HEK293 (cell line): Measurements from ENCODE around the gene SLMAP.

Source experiments
- CTCF ChIA-PET: fragments of 350-600 bp; formaldehyde crosslinking; extraction: SDS; loops from one replicate; lab custom pipeline; 2021; ENCODE audit warnings: antibody characterized with exemption; lab: Yijun Ruan, JAX
- POLR2A ChIA-PET: fragments of 300-600 bp; formaldehyde crosslinking; extraction: SDS; loops from one replicate; lab custom pipeline; 2020; ENCODE audit warnings: antibody characterized with exemption, inconsistent platforms; lab: Yijun Ruan, JAX
- H3K27ac ChIP-seq: fragments of 200-500 bp; sonication (Bioruptor generic); 2 replicates; pipeline ENCODE4 v1.5.1; 2014; ENCODE audit warnings: low read depth, low read length, control low read depth, inconsistent platforms; ENCODE audit errors: extremely low read depth
- H3K36me3 ChIP-seq, 2 experiments: fragments of 200-500 bp in 1 of 2; sonication (Bioruptor generic) in 1 of 2; 1 replicate in 1 of 2; 2 replicates in 1 of 2; pipeline ENCODE4 v1.5.1; 2014 to 2017; ENCODE audit warnings: inconsistent platforms in 2 of 2, low read length in 2 of 2; ENCODE audit not compliant: control insufficient read depth in 2 of 2, insufficient read depth in 1 of 2
- H3K4me1 ChIP-seq: fragments of 200-500 bp; sonication (Bioruptor generic); 2 replicates; pipeline ENCODE4 v1.5.1; 2014; ENCODE audit warnings: mild to moderate bottlenecking, low read length, inconsistent platforms; ENCODE audit not compliant: control insufficient read depth, insufficient read depth
- H3K4me3 ChIP-seq: 2 replicates; pipeline ENCODE4 v1.5.1; 2011; ENCODE audit warnings: low read depth, mild to moderate bottlenecking, control low read depth, low read length, moderate library complexity
- H3K9me3 ChIP-seq: fragments of 200-500 bp; sonication (Bioruptor generic); 2 replicates; pipeline ENCODE4 v1.5.1; 2014; ENCODE audit warnings: low read depth, low read length, inconsistent platforms; ENCODE audit not compliant: control insufficient read depth, insufficient read depth
- GLIS1 ChIP-seq: fragments of 450-650 bp; formaldehyde crosslinking; IDR thresholded peaks from 2 replicates; pipeline ENCODE4 v1.5.1; 2016; ENCODE audit warnings: missing biosample characterization, missing genetic modification characterization
- GLIS2 ChIP-seq: fragments of 450-650 bp; formaldehyde crosslinking; IDR thresholded peaks from 2 replicates; pipeline ENCODE4 v1.5.1; 2016; ENCODE audit warnings: missing biosample characterization, missing genetic modification characterization
- YY1 ChIP-seq: fragments of 450-650 bp; formaldehyde crosslinking; IDR thresholded peaks from 2 replicates; pipeline ENCODE4 v1.5.1; 2018; ENCODE audit warnings: missing biosample characterization, missing genetic modification characterization
- ZBTB7A ChIP-seq: fragments of 450-650 bp; formaldehyde crosslinking; IDR thresholded peaks from 2 replicates; pipeline ENCODE4 v1.5.1; 2016; ENCODE audit warnings: low read depth, missing biosample characterization, missing genetic modification characterization
- ZNF114 ChIP-seq: fragments of 450-650 bp; formaldehyde crosslinking; IDR thresholded peaks from 2 replicates; pipeline ENCODE4 v1.5.0; 2017; ENCODE audit warnings: missing biosample characterization, missing genetic modification characterization
- ZNF132 ChIP-seq: fragments of 450-650 bp; formaldehyde crosslinking; IDR thresholded peaks from 2 replicates; pipeline ENCODE4 v1.5.1; 2017; ENCODE audit warnings: missing biosample characterization, missing genetic modification characterization, borderline replicate concordance
- ZNF138 ChIP-seq: fragments of 450-650 bp; formaldehyde crosslinking; IDR thresholded peaks from 2 replicates; pipeline ENCODE4 v1.5.1; 2016; ENCODE audit warnings: missing biosample characterization, missing genetic modification characterization, borderline replicate concordance
- ZNF354C ChIP-seq: fragments of 450-650 bp; formaldehyde crosslinking; IDR thresholded peaks from 2 replicates; pipeline ENCODE4 v1.5.1; 2016; ENCODE audit warnings: missing biosample characterization, missing genetic modification characterization, low read depth, borderline replicate concordance
- ZNF366 ChIP-seq: fragments of 450-650 bp; formaldehyde crosslinking; conservative IDR thresholded peaks from 2 replicates; pipeline ENCODE4 v1.5.1; 2016; ENCODE audit warnings: missing biosample characterization, missing genetic modification characterization
- ZNF391 ChIP-seq: fragments of 450-650 bp; formaldehyde crosslinking; IDR thresholded peaks from 2 replicates; pipeline ENCODE4 v1.5.1; 2016; ENCODE audit warnings: low read depth, missing biosample characterization, missing genetic modification characterization, borderline replicate concordance
- ZNF654 ChIP-seq: fragments of 450-650 bp; formaldehyde crosslinking; IDR thresholded peaks from 2 replicates; pipeline ENCODE4 v1.5.1; 2016; ENCODE audit warnings: low read depth, missing biosample characterization, missing genetic modification characterization
- ZNF707 ChIP-seq: fragments of 450-650 bp; formaldehyde crosslinking; IDR thresholded peaks from 2 replicates; pipeline ENCODE4 v1.5.1; 2016; ENCODE audit warnings: missing biosample characterization, missing genetic modification characterization
- ZNF777 ChIP-seq: fragments of 450-650 bp; formaldehyde crosslinking; IDR thresholded peaks from 2 replicates; pipeline ENCODE4 v1.5.1; 2017; ENCODE audit warnings: missing biosample characterization, missing genetic modification characterization, borderline replicate concordance
- ZSCAN30 ChIP-seq: fragments of 450-650 bp; IDR thresholded peaks from 2 replicates; pipeline ENCODE4 v1.5.1; 2018; ENCODE audit warnings: missing biosample characterization, mild to moderate bottlenecking, missing genetic modification characterization, moderate library complexity
- TF ChIP-seq, protein P1 (sequence below): fragments of 450-650 bp; IDR thresholded peaks from 2 replicates; pipeline ENCODE4 v1.5.1; 2018; ENCODE audit warnings: missing biosample characterization, missing genetic modification characterization
- TF ChIP-seq, protein P2 (sequence below): fragments of 450-650 bp; formaldehyde crosslinking; IDR thresholded peaks from 2 replicates; pipeline ENCODE4 v1.5.1; 2016; ENCODE audit warnings: missing biosample characterization, missing genetic modification characterization

The SLMAP gene

DNA sequence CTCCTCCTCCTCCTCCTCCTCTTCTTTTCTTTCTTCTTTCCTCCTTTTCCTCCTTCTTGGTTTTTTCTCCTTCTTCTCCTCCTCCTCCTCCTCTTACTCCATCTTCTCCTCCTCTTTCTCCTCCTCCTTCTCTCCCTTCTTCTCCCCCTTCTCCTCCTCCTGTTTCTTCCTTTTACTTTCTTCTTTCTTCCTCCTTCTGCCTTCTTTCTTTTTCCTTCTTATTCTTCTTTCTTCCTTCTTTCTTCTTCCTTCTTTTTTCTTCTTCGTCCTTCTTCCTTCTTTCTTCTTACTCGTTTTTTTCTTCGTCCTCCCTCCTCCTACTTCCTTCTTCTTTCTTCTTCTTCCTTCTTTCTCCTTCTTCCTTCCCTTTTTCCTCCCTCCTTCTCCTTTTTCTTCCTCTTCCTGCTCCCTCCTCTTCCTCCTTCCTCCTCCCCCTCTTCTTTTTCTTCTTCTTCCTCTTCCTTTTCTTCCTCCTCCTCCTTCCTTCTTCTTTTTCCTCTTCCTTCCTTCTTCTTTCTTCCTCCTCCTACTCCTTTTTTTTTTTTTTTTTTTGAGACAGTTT is 92.1 kb downstream of the SLMAP start:
- H3K9me3 ChIP-seq, result no peaks in the 10 kb centered on the region
- no peak overlapping the region for H3K27ac ChIP-seq
- no peak for TF ChIP-seq YY1 (tag by site-specific recombination)
- TF ChIP-seq ZNF707 (tag by site-specific recombination), result no peak
- no peak for TF ChIP-seq ZNF354C (tag by site-specific recombination)
- TF ChIP-seq ZNF777 (tag by site-specific recombination), result no peak
- TF ChIP-seq ZNF366 (tag by site-specific recombination), result peak; percentile 92
- TF ChIP-seq, protein P1, sequence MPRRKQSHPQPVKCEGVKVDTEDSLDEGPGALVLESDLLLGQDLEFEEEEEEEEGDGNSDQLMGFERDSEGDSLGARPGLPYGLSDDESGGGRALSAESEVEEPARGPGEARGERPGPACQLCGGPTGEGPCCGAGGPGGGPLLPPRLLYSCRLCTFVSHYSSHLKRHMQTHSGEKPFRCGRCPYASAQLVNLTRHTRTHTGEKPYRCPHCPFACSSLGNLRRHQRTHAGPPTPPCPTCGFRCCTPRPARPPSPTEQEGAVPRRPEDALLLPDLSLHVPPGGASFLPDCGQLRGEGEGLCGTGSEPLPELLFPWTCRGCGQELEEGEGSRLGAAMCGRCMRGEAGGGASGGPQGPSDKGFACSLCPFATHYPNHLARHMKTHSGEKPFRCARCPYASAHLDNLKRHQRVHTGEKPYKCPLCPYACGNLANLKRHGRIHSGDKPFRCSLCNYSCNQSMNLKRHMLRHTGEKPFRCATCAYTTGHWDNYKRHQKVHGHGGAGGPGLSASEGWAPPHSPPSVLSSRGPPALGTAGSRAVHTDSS (tag by site-specific recombination), result peak; percentile 72
- TF ChIP-seq, protein P2, sequence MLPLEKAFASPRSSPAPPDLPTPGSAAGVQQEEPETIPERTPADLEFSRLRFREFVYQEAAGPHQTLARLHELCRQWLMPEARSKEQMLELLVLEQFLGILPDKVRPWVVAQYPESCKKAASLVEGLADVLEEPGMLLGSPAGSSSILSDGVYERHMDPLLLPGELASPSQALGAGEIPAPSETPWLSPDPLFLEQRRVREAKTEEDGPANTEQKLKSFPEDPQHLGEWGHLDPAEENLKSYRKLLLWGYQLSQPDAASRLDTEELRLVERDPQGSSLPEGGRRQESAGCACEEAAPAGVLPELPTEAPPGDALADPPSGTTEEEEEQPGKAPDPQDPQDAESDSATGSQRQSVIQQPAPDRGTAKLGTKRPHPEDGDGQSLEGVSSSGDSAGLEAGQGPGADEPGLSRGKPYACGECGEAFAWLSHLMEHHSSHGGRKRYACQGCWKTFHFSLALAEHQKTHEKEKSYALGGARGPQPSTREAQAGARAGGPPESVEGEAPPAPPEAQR (tag by site-specific recombination), result no peak
- TF ChIP-seq GLIS2, result no peak
- TF ChIP-seq ZNF114 (tag by site-specific recombination), result no peak
- no peak for TF ChIP-seq ZBTB7A (tag by site-specific recombination)
- no peak for TF ChIP-seq ZNF391 (tag by site-specific recombination)
- TF ChIP-seq ZSCAN30, result no peak
- CTCF ChIA-PET, result no interaction called here
- POLR2A ChIA-PET, result no interaction called here
- no peak overlapping the region for H3K4me3 ChIP-seq
- no peaks in the 10 kb centered on the region for H3K4me1 ChIP-seq
- H3K36me3 ChIP-seq, result no peaks in the 10 kb centered on the region; a peak in 1 of 3 replicates

DNA sequence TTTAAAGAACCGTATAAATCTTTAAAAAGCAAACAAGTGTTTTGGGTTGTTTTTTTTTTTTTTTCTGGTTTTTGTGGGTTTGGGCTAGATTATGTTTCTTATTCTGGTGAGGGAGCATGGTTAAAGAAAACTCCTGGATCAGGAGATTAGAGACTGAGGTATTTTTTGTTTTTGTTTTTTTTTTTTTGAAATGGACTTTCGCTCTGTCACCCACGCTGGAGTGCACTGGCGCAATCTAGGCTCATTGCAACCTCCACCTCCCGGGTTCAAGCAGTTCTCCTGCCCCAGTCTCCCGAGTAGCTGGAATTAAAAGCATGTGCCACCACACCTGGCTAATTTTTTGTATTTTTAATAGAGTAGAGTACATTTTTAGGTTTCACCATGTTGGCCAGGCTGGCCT is 95.2 kb downstream of the SLMAP start:
- ChIA-PET CTCF (no interaction called here), POLR2A (no interaction called here)
- Histone ChIP-seq H3K4me1 (no peaks in the 10 kb centered on the region), H3K27ac (no peak overlapping the region), H3K4me3 (no peak overlapping the region), H3K36me3 (no peaks in the 10 kb centered on the region; a peak in 1 of 3 replicates)
- TF ChIP-seq ZNF132 (tag by site-specific recombination), result no peak
- no peak for TF ChIP-seq GLIS1 (tag by site-specific recombination)
- TF ChIP-seq, all 188 proteins: peak for 0
- no peaks in the 10 kb centered on the region for H3K9me3 ChIP-seq

DNA sequence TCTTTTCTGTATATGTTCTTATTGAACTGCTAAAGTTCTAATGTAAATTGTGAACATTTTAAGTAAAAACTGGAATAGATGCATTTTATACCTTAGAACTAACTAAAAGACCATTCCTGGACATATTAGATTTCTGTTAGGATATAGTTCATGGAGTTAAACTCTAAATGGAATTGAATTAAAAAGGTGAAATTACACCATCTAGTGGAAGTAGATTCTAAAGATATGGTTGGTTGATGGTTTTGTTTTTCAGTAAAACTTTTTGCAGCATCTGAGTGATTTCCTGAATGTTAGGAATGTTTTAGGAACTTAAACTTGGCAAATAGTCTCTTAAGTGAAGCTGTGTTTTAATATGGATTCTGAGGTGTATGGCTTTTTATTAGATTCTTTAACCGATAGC is 96.8 kb downstream of the SLMAP start:
- ChIA-PET CTCF (interaction anchor here (0.9 to 1.2 kb wide), 3 partner anchors 188 to 752 kb away, joined by 3 to 4 read pairs (median 3); no protein-coding TSS in a partner anchor), POLR2A (no interaction called here)
- Histone ChIP-seq H3K27ac (no peak overlapping the region), H3K4me3 (no peak overlapping the region), H3K4me1 (no peaks in the 10 kb centered on the region), H3K9me3 (no peaks in the 10 kb centered on the region), H3K36me3 (peaks cover 0 to 5% of the 10 kb centered on the region in 2 experiments; a peak in 2 of 3 replicates)
- TF ChIP-seq ZNF138 (tag by site-specific recombination), result no peak
- TF ChIP-seq ZNF654, result peak; percentile 43
